Neural progenitor cell (in vitro differentiated cells): Measurements from ENCODE around the gene LGR5. TPM values are rescaled to one million over a fixed set of nuclear protein-coding genes. Genes with fewer than 3 reads are reported as not detected.

Experiments
- DNase-seq: peaks from one replicate; pipeline ENCODE4 v3.0.0-alpha.2; 2016; ENCODE audit warnings: low spot score
- H2AFZ ChIP-seq: fragments of 200-600 bp; sonication (generic); replicated peaks from 2 replicates; pipeline ENCODE4 v1.6.1; 2016; ENCODE audit warnings: antibody characterized with exemption
- H3F3A ChIP-seq: fragments of 200-600 bp; sonication (generic); 2 replicates; pipeline ENCODE4 v1.6.1; 2016; ENCODE audit warnings: antibody characterized with exemption, low read depth
- H3K27ac ChIP-seq: fragments of 200-600 bp; sonication (generic); 2 replicates; pipeline ENCODE4 v1.5.1; 2016; ENCODE audit warnings: mild to moderate bottlenecking
- H3K27me3 ChIP-seq: fragments of 200-600 bp; sonication (generic); 2 replicates; pipeline ENCODE4 v1.6.1; 2016; ENCODE audit warnings: mild to moderate bottlenecking, moderate library complexity
- H3K36me3 ChIP-seq: fragments of 200-600 bp; sonication (generic); 2 replicates; pipeline ENCODE4 v1.5.1; 2016
- H3K4me1 ChIP-seq: fragments of 200-600 bp; sonication (generic); 2 replicates; pipeline ENCODE4 v1.6.1; 2016; ENCODE audit warnings: mixed run types
- H3K4me2 ChIP-seq: fragments of 200-600 bp; sonication (generic); 2 replicates; pipeline ENCODE4 v1.6.1; 2016
- H3K4me3 ChIP-seq: fragments of 200-600 bp; sonication (generic); 2 replicates; pipeline ENCODE4 v1.5.1; 2016
- H3K79me2 ChIP-seq: fragments of 200-600 bp; sonication (generic); 2 replicates; pipeline ENCODE4 v1.6.1; 2016; ENCODE audit warnings: low read depth
- H3K9ac ChIP-seq: fragments of 200-600 bp; sonication (generic); 2 replicates; pipeline ENCODE4 v1.6.1; 2016
- H3K9me3 ChIP-seq: fragments of 200-600 bp; sonication (generic); 2 replicates; pipeline ENCODE4 v1.5.1; 2016; ENCODE audit warnings: low read depth
- H4K20me1 ChIP-seq: fragments of 200-600 bp; sonication (generic); 2 replicates; pipeline ENCODE4 v1.6.1; 2016; ENCODE audit warnings: low read depth
- H3K27ac Mint-ChIP-seq: 3 replicates; pipeline ENCODE4 v1.8.0; 2021; ENCODE audit warnings: mixed read lengths
- H3K27me3 Mint-ChIP-seq: 2 replicates; pipeline ENCODE4 v1.8.0; 2022; ENCODE audit warnings: low read depth, mild to moderate bottlenecking, inconsistent platforms, moderate library complexity, mixed read lengths; ENCODE audit not compliant: insufficient read depth
- H3K36me3 Mint-ChIP-seq: 3 replicates; pipeline ENCODE4 v1.8.0; 2021; ENCODE audit warnings: mixed read lengths
- H3K4me1 Mint-ChIP-seq: 3 replicates; pipeline ENCODE4 v1.8.0; 2021; ENCODE audit warnings: mixed read lengths
- H3K4me3 Mint-ChIP-seq: 3 replicates; pipeline ENCODE4 v1.8.0; 2021; ENCODE audit warnings: mild to moderate bottlenecking, moderate library complexity, mixed read lengths
- H3K9me3 Mint-ChIP-seq: 3 replicates; pipeline ENCODE4 v1.8.0; 2020; ENCODE audit warnings: mixed read lengths
- EZH2 ChIP-seq: fragments of 200-600 bp; sonication (generic); IDR thresholded peaks from 2 replicates; pipeline ENCODE4 v1.6.1; 2017; ENCODE audit warnings: antibody characterized with exemption, mild to moderate bottlenecking, moderate library complexity
- EZH2phosphoT487 ChIP-seq: fragments of 200-600 bp; sonication (generic); IDR thresholded peaks from 2 replicates; pipeline ENCODE4 v1.6.1; 2017; ENCODE audit warnings: antibody characterized with exemption
- total RNA-seq: library from RNA; depleted of rRNA; stranded (reverse); fragments of >200 nt; gene quantifications from 2 replicates; pipeline ENCODE4 v1.2.3, GENCODE V29; 2015; ENCODE audit warnings: low replicate concordance
- TF ChIP-seq, protein P1 (sequence below): fragments of 200-600 bp; sonication (generic); IDR thresholded peaks from 2 replicates; pipeline ENCODE4 v1.5.1; 2017; ENCODE audit warnings: antibody characterized with exemption, mild to moderate bottlenecking

Gene LGR5
- total RNA-seq, 1 donor from 2014 or later = 1.4 TPM

DNA sequence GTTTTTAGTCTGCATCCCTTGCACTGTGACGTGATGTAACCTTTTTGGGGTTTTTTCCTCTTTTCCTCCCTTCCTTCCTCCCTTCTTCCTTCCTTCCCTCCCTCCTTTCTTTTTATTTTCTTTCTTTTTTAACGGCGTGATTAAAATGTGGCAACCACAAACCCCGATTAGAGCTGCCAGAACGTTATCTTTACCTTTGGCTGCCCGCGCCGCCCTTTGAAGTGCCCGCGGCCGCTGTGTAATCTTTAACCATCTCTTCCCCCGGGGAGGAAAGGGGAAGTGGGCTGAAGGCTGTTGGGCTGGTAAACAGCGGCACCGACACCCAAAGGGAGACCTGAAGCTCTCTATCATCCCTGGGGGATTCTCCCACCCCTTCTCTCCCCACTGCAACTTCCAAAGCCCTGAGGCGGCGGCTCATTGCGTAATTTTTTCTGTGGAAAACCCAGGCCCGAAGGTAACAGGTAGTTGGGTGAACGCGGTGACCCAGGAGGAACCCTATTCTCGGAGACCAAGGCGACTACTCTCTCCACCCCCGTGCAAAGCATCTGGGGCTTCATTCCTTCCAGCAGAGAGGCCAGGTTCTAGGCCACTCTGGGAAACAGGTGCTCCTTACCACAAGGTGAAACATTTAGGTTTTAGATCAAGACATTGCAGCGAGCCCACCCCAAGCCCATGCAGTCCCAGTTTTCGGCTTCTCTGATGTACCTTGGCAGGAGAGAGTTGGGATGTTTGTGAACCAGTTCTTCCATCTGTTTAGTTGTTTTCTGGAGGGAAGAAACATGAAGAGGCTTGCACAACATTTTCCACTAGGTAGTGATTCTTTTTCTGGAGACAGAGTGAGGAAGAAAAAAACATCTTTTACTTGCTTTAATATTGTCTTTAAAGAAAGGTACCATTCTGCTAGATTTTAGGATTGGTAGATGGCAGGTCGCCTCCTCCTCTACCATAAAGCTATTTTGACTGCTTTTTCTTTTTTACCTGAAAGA is 1.5 kb downstream of the LGR5 start:
- Histone ChIP-seq H3F3A (peaks cover 7% of the 10 kb centered on the region), H2AFZ (peak overlapping the region; percentile 94), H3K4me2 (peak overlapping the region; percentile 98), H3K4me1 (peaks cover 16% of the 10 kb centered on the region), H3K27ac (no peak overlapping the region), H3K79me2 (no peaks in the 10 kb centered on the region), H3K27me3 (peaks cover 82% of the 10 kb centered on the region), H3K36me3 (no peaks in the 10 kb centered on the region), H3K4me3 (peak overlapping the region; percentile 62), H4K20me1 (no peaks in the 10 kb centered on the region), H3K9me3 (no peaks in the 10 kb centered on the region), H3K9ac (no peak overlapping the region)
- H3K36me3 Mint-ChIP-seq = peaks cover 7% of the 10 kb centered on the region
- TF ChIP-seq EZH2phosphoT487 (peak; percentile 74), EZH2 (peak; percentile 89)
- TF ChIP-seq, protein P1, sequence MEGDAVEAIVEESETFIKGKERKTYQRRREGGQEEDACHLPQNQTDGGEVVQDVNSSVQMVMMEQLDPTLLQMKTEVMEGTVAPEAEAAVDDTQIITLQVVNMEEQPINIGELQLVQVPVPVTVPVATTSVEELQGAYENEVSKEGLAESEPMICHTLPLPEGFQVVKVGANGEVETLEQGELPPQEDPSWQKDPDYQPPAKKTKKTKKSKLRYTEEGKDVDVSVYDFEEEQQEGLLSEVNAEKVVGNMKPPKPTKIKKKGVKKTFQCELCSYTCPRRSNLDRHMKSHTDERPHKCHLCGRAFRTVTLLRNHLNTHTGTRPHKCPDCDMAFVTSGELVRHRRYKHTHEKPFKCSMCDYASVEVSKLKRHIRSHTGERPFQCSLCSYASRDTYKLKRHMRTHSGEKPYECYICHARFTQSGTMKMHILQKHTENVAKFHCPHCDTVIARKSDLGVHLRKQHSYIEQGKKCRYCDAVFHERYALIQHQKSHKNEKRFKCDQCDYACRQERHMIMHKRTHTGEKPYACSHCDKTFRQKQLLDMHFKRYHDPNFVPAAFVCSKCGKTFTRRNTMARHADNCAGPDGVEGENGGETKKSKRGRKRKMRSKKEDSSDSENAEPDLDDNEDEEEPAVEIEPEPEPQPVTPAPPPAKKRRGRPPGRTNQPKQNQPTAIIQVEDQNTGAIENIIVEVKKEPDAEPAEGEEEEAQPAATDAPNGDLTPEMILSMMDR = no peak
- H3K9me3 Mint-ChIP-seq = peaks cover 18% of the 10 kb centered on the region
- DNase-seq = peak; percentile 41
- H3K4me1 Mint-ChIP-seq = peaks cover 27% of the 10 kb centered on the region
- no peak overlapping the region for H3K27ac Mint-ChIP-seq
- H3K27me3 Mint-ChIP-seq = peaks cover 25% of the 10 kb centered on the region
- H3K4me3 Mint-ChIP-seq = peak overlapping the region; percentile 94

DNA sequence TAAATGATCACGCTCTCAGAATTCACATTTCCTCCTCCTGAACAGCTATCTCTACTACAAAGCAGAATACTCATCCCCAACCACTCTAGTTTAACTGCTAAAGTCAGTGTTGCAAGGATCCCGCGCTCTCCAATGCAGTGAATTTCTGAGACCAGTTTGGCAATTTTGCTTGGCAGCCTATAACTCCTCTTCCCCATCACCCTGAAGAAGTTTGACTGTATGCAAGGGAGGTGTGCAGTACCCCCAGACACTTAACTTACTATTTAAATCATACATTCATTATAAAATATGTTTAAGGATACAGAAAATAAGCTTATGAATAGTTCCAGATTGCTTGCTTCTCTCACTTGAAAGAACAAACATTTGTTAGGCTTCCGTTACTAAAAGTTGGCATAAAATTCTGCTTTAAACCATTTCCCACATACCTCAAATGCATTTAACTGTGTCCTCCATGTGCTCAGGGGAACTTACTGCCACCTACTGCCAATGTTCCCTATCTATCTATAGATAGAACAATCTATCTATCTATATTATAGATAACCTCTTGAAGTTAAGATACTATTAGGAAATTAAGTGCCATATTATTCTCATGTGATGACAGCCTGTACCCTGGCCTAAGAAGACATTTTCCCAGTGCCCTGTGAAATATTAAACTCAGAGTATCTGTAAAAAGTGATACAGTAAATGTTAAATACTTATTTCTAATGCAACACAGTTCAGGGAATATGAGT is 2.4 kb downstream of the LGR5 start:
- peak overlapping the region; percentile 94 for H3K4me3 Mint-ChIP-seq
- peaks cover 25% of the 10 kb centered on the region for H3K27me3 Mint-ChIP-seq

DNA sequence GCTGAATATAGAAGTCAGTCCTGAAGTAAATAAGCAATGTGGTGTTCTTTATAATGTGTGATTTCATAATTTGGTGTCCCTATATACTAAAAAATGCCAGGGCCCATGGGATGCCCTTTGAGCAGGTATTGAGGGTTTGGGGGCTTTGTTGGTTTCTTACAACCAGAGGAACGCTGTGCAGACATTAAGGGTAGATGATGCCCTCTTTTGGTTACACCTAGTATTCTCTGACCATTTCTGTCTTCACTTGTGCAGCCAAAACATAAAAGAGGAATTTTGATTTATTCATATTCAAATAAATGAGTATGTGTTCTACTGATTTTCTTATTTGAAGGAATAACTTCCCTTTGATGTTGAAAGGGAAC is 3.0 kb downstream of the LGR5 start:
- Mint-ChIP-seq H3K4me3 (peak overlapping the region; percentile 94), H3K36me3 (no peaks in the 10 kb centered on the region), H3K27me3 (peaks cover 22% of the 10 kb centered on the region), H3K27ac (no peak overlapping the region), H3K9me3 (peaks cover 3% of the 10 kb centered on the region), H3K4me1 (peaks cover 33% of the 10 kb centered on the region)
- H3K79me2 ChIP-seq = no peaks in the 10 kb centered on the region
- no peak overlapping the region for H3K27ac ChIP-seq
- peaks cover 7% of the 10 kb centered on the region for H3F3A ChIP-seq
- H3K4me3 ChIP-seq = no peak overlapping the region
- DNase-seq = no peak
- H2AFZ ChIP-seq = no peak overlapping the region
- no peaks in the 10 kb centered on the region for H3K36me3 ChIP-seq
- TF ChIP-seq, protein P1 = no peak
- TF ChIP-seq EZH2phosphoT487 (no peak), EZH2 (no peak)
- H3K4me1 ChIP-seq = peaks cover 18% of the 10 kb centered on the region
- no peak overlapping the region for H3K9ac ChIP-seq
- H3K9me3 ChIP-seq = no peaks in the 10 kb centered on the region
- H3K27me3 ChIP-seq = peaks cover 73% of the 10 kb centered on the region
- H4K20me1 ChIP-seq = no peaks in the 10 kb centered on the region
- no peak overlapping the region for H3K4me2 ChIP-seq

More for the DNA sequence above, 2.4 kb downstream of the LGR5 start:
- Mint-ChIP-seq H3K27ac (no peak overlapping the region), H3K9me3 (peaks cover 8% of the 10 kb centered on the region), H3K36me3 (peaks cover 3% of the 10 kb centered on the region), H3K4me1 (peaks cover 27% of the 10 kb centered on the region)
- Histone ChIP-seq H3K36me3 (no peaks in the 10 kb centered on the region), H3K27me3 (peaks cover 79% of the 10 kb centered on the region), H3K9me3 (no peaks in the 10 kb centered on the region), H3K4me1 (peaks cover 16% of the 10 kb centered on the region), H3F3A (peaks cover 7% of the 10 kb centered on the region), H3K4me2 (no peak overlapping the region), H3K79me2 (no peaks in the 10 kb centered on the region), H3K9ac (no peak overlapping the region), H2AFZ (no peak overlapping the region), H4K20me1 (no peaks in the 10 kb centered on the region), H3K27ac (no peak overlapping the region), H3K4me3 (no peak overlapping the region)
- DNase-seq = no peak
- TF ChIP-seq EZH2phosphoT487 = no peak
- TF ChIP-seq, protein P1 = peak; percentile 11
